ENCODE measurements around the gene SFMBT2.

The SFMBT2 gene

GRCh38 chr10:7410862-7411670 is at the start of gene SFMBT2:
TSS of gene SFMBT2 (minus strand) at chr10:7411034. CDS start at chr10:7381898, 29,136 bp downstream.
- no peaks in the 10 kb centered on the region; the same call in 1 of the 2 replicates for H3K4me1 ChIP-seq
- no peaks in the 10 kb centered on the region for H3K36me3 ChIP-seq (replicated peaks)
- peak within 1 kb of the TSS; percentile 75 for H3K4me3 ChIP-seq
- H3K27me3 ChIP-seq (ENCODE audit: low read depth) = no peaks in the 10 kb centered on the region
- DNase-seq (ENCODE audit: low spot score in 2 of 2) = peak; percentile 62 to 72
- in situ Hi-C loops (cut with MboI; ENCODE audit: low sequenced_read_pairs) = loop anchor here (10.0 to 25.0 kb wide), 3 partner anchors 499 to 974 kb away; no protein-coding TSS in a partner anchor
- no peaks in the 10 kb centered on the region for H3K9me3 ChIP-seq

GRCh38 chr10:7460006-7460405 is 49.2 kb upstream of the SFMBT2 start:
- DNase-seq (ENCODE audit: low spot score in 2 of 2) = no peak
- in situ Hi-C loops (cut with MboI; ENCODE audit: low sequenced_read_pairs) = no loop called here
- no peaks in the 10 kb centered on the region for H3K36me3 ChIP-seq (replicated peaks)
- no peak overlapping the region for H3K4me3 ChIP-seq
- 0 out of 2 replicates have a peak, but pooled peaks cover 2% of the 10 kb centered on the region for H3K27me3 ChIP-seq (ENCODE audit: low read depth)
- H3K9me3 ChIP-seq = no peaks in the 10 kb centered on the region
- H3K4me1 ChIP-seq = no peaks in the 10 kb centered on the region

DNA sequence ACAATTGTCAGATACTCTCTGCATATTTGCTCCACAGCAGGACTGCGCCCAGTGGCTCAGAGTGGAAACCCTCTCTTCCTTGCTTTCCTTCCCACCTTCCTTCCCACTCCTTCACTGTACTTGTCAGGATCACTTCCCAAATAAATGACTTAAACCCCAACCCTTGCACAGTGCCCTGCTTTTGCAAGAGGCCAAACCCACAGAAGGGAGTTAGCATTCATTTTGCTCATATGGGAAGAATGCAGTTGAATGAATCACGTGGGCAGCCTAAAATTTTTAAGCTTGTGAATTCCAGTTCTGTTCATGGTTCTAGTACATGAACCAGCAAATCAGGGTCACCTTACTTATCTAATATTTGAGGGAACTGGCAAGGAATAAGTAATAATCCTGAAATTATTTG is 47.7 kb upstream of the SFMBT2 start:
- Histone ChIP-seq H3K4me1 (no peaks in the 10 kb centered on the region), H3K36me3 (replicated peaks) (no peaks in the 10 kb centered on the region), H3K9me3 (no peaks in the 10 kb centered on the region), H3K27me3 (ENCODE audit: low read depth) (0 out of 2 replicates have a peak, but pooled peaks cover 2% of the 10 kb centered on the region), H3K4me3 (no peak overlapping the region)
- in situ Hi-C loops (cut with MboI; ENCODE audit: low sequenced_read_pairs) = no loop called here
- no peak for DNase-seq (ENCODE audit: low spot score in 2 of 2)

- Histone ChIP-seq H3K4me1 (no peaks in the 10 kb centered on the region), H3K36me3 (replicated peaks) (no peaks in the 10 kb centered on the region), H3K9me3 (no peaks in the 10 kb centered on the region), H3K4me3 (no peak overlapping the region), H3K27me3 (ENCODE audit: low read depth) (0 out of 2 replicates have a peak, but pooled peaks cover 2% of the 10 kb centered on the region)
- DNase-seq (ENCODE audit: low spot score in 2 of 2) = no peak
- in situ Hi-C loops (cut with MboI; ENCODE audit: low sequenced_read_pairs) = no loop called here
Observed at GRCh38 chr10:7457478-7458316, 46.9 kb upstream of the SFMBT2 start.

GRCh38 chr10:7449063-7449695 is 38.3 kb upstream of the SFMBT2 start:
- in situ Hi-C loops (cut with MboI; ENCODE audit: low sequenced_read_pairs) = no loop called here
- Histone ChIP-seq H3K4me3 (no peak overlapping the region), H3K36me3 (replicated peaks) (no peaks in the 10 kb centered on the region), H3K9me3 (no peaks in the 10 kb centered on the region; the same call in 1 of the 2 replicates), H3K4me1 (no peaks in the 10 kb centered on the region; the same call in 1 of the 2 replicates), H3K27me3 (ENCODE audit: low read depth) (0 out of 2 replicates have a peak, but pooled peaks cover 2% of the 10 kb centered on the region)
- DNase-seq (ENCODE audit: low spot score in 2 of 2) = no peak

GRCh38 chr10:7445474-7446185 is 34.8 kb upstream of the SFMBT2 start:
- Histone ChIP-seq H3K27me3 (ENCODE audit: low read depth) (no peaks in the 10 kb centered on the region), H3K9me3 (no peaks in the 10 kb centered on the region; the same call in 1 of the 2 replicates), H3K4me1 (no peaks in the 10 kb centered on the region; the same call in 1 of the 2 replicates), H3K36me3 (replicated peaks) (no peaks in the 10 kb centered on the region), H3K4me3 (no peak overlapping the region)
- in situ Hi-C loops (cut with MboI; ENCODE audit: low sequenced_read_pairs) = no loop called here
- DNase-seq (ENCODE audit: low spot score in 2 of 2) = no peak

DNA sequence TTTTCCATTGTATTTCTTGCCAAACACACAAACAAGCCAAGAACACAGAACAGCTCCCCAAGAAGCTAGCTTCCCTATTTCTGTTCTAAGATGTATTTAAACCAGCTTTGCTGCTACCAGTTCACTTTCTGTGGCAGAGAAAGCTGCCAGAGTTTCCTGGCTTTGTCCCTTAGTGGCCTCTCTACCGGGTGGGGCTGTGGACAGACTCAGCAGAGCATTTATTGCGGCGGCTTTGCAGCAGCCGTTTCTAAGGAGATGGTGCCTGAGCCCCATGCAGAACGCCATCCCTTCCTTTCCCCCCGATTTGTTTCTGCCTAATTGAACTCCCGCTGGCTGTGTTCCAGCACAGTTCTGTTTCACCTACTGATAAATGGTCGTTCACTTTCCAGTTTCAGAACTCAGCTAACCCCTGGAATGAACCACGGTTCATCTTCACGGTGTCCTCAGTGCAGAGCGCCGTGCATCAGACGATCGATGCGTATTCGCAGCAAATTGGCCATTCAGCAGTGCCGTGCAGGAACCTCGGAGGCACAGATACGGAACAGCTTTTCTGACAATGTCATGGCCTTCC is 33.8 kb upstream of the SFMBT2 start:
- in situ Hi-C loops (cut with MboI; ENCODE audit: low sequenced_read_pairs) = no loop called here
- Histone ChIP-seq H3K4me1 (no peaks in the 10 kb centered on the region; the same call in 1 of the 2 replicates), H3K36me3 (replicated peaks) (no peaks in the 10 kb centered on the region), H3K4me3 (no peak overlapping the region), H3K9me3 (no peaks in the 10 kb centered on the region; the same call in 1 of the 2 replicates), H3K27me3 (ENCODE audit: low read depth) (no peaks in the 10 kb centered on the region)
- DNase-seq (ENCODE audit: low spot score in 2 of 2) = no peak

DNA sequence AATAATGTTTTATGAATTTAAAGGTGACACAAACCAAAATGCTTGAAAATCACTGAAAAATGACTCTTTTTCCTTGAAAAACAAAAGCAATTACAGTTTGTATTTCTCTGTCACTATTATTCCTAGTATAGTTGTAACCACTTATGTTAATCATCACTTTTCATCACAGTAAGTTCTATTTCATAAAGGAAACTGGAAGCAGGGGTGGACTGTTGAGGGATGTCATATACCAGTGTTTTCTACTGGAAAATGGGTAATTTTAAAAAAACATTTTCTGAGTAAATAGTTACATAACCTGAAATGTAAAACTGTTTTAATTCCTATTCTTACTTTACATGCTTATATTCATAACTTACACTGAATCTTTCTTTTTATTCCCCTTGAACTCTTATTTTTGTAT is 32.2 kb upstream of the SFMBT2 start:
- H3K4me1 ChIP-seq = peaks cover 11% of the 10 kb centered on the region
- H3K27me3 ChIP-seq (ENCODE audit: low read depth) = no peaks in the 10 kb centered on the region
- H3K9me3 ChIP-seq = no peaks in the 10 kb centered on the region
- in situ Hi-C loops (cut with MboI; ENCODE audit: low sequenced_read_pairs) = no loop called here
- no peak for DNase-seq (ENCODE audit: low spot score in 2 of 2)
- no peak overlapping the region for H3K4me3 ChIP-seq
- H3K36me3 ChIP-seq (replicated peaks) = no peaks in the 10 kb centered on the region

DNA sequence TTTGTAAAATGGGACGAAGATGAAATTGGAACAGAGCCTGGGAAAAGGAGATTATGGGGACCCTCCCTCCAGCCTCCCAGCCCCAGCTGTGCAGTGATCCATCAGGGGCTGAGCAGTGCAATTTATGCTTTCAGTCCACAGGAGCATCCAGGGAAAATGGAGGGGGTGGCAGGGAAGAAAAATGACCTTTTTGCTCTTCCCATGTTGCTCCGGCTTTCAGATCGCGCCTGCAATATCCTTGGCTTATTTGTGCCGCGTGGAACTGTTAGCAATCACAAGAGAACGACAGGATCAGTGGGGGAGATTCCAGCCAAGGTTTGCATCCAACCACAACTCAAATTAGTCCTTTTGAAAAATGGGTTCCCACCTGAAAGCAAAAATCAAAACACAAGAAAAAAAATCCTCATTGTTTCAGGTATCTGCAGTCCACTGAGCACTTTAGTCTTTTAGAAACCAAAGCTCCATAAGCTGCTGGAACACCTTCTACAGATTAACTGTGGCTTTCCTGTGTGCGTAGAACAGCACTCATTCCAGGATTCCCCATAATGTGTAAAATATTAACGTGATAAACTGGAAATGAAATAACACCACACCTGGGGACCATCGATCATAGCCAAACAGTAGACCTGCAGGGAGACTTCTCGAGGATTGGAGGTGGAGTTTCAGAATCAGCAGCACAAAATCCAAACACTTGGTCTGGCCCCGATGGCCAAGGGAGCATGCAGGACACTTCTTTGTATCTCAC is 30.7 kb upstream of the SFMBT2 start:
- Histone ChIP-seq H3K36me3 (replicated peaks) (no peaks in the 10 kb centered on the region), H3K9me3 (no peaks in the 10 kb centered on the region), H3K27me3 (ENCODE audit: low read depth) (no peaks in the 10 kb centered on the region), H3K4me3 (no peak overlapping the region), H3K4me1 (peaks cover 11% of the 10 kb centered on the region)
- in situ Hi-C loops (cut with MboI; ENCODE audit: low sequenced_read_pairs) = no loop called here
- DNase-seq (ENCODE audit: low spot score in 2 of 2) = no peak

DNA sequence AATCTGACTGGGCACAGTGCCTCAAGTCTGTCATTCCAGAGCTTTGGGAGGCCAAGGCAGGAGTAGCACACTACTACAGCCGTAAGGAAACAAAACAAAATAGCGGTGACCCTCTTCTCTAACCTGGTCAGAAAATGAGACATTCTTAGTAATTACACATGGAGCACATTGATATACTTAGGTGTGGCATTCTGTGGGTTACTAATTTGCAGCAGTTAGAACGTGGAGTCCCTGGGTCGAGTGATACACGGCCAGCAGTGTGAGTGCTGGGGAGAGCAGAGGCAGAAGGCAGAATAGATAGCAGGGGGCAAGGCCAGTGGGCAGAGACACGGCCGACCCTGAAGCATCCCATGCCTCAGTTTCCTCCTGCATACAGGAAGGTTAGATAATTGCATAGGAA is 28.9 kb upstream of the SFMBT2 start:
- Histone ChIP-seq H3K9me3 (no peaks in the 10 kb centered on the region), H3K36me3 (replicated peaks) (no peaks in the 10 kb centered on the region), H3K4me1 (peaks cover 19% of the 10 kb centered on the region), H3K4me3 (no peak overlapping the region), H3K27me3 (ENCODE audit: low read depth) (no peaks in the 10 kb centered on the region)
- no peak for DNase-seq (ENCODE audit: low spot score in 2 of 2)
- in situ Hi-C loops (cut with MboI; ENCODE audit: low sequenced_read_pairs) = no loop called here

- no peaks in the 10 kb centered on the region for H3K9me3 ChIP-seq
- H3K4me1 ChIP-seq = peaks cover 29% of the 10 kb centered on the region
- in situ Hi-C loops (cut with MboI; ENCODE audit: low sequenced_read_pairs) = no loop called here
- H3K36me3 ChIP-seq (replicated peaks) = no peaks in the 10 kb centered on the region
- no peaks in the 10 kb centered on the region for H3K27me3 ChIP-seq (ENCODE audit: low read depth)
- DNase-seq (ENCODE audit: low spot score in 2 of 2) = peak in 1 of 2 experiments; percentile 27
- no peak overlapping the region for H3K4me3 ChIP-seq
Observed at GRCh38 chr10:7438196-7438986, 27.6 kb upstream of the SFMBT2 start.

All from HAP-1 (cell line).